SH-SY5Y (cell line): ENCODE results near the gene MANEAL.

Source experiments
- GATA2 ChIP-seq: IDR thresholded peaks from 2 replicates; pipeline ENCODE4 v1.6.1; 2011; ENCODE audit warnings: mild to moderate bottlenecking, low read depth, low read length
- GATA3 ChIP-seq: IDR thresholded peaks from 2 replicates; pipeline ENCODE4 v1.6.1; 2011; ENCODE audit warnings: low read depth, mild to moderate bottlenecking, low read length, moderate library complexity

MANEAL gene

DNA sequence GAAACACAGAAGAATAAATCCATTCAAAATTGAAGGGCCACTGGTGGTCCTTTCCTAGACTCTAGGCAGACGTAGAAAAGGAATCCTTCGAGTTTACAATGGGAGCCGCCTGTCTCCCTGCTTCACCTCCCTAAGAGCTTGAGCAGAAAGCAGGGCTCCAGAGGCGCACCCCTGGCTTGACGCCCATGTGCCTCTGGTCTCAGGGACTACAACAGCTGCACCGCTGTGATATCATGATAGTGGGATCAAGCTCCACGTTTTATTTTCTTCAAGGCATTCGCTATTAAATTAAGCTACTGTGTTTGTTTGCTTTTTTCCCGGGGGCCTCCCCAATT, 13.5 kb downstream of the MANEAL start:
- TF ChIP-seq GATA3 (no peak), GATA2 (no peak)

DNA sequence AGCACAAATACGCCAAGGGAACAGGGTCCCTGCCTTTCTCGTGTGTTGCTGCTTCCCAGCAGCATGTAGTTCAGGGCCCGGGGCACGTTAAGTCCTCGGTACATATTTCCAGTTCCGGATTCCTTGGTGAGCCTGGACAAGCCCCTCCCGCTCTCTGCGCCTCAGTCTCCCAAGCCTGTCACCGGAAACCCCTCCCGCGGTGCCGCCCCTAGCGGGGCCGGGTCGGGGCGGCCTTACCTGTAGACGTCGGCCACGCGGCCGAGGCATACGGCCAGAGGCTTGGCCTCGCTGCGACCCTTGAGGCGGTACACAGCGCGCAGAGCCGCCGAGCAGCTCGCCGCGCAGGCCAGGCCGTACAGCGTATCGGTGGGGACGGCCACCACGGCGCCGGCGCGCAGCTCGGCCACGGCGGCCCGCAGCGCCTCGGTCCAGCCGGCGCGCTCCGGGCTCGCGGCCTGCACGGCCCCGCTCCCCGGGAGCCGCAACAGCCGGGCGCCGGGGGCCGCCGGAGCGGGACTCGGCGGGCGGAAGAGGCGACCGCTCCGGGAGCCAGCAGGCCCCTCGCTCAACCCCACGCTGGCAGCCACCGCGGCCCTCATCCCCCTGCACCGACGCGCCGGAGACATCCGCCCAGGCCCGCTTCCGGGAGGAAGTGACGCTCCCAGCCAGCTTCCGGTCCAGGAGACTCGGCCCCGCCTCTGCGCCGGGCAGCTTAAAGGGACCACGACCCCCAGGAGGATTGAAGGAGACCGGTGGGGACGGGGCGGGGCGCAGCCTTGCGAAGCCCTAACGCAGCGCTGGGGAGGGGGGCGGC, 14.1 kb downstream of the MANEAL start, which contains the start of the genes C1orf122 and YRDC:
Gene C1orf122 (plus strand): TSS at position 236 of the 814 bp plus-strand sequence. CDS start 615 bp downstream, outside the sequence.
Gene YRDC (minus strand): TSS at position 654 of the 814 bp plus-strand sequence. CDS start 28 bp downstream, at position 626.
- TF ChIP-seq GATA2 (no peak), GATA3 (no peak)

DNA sequence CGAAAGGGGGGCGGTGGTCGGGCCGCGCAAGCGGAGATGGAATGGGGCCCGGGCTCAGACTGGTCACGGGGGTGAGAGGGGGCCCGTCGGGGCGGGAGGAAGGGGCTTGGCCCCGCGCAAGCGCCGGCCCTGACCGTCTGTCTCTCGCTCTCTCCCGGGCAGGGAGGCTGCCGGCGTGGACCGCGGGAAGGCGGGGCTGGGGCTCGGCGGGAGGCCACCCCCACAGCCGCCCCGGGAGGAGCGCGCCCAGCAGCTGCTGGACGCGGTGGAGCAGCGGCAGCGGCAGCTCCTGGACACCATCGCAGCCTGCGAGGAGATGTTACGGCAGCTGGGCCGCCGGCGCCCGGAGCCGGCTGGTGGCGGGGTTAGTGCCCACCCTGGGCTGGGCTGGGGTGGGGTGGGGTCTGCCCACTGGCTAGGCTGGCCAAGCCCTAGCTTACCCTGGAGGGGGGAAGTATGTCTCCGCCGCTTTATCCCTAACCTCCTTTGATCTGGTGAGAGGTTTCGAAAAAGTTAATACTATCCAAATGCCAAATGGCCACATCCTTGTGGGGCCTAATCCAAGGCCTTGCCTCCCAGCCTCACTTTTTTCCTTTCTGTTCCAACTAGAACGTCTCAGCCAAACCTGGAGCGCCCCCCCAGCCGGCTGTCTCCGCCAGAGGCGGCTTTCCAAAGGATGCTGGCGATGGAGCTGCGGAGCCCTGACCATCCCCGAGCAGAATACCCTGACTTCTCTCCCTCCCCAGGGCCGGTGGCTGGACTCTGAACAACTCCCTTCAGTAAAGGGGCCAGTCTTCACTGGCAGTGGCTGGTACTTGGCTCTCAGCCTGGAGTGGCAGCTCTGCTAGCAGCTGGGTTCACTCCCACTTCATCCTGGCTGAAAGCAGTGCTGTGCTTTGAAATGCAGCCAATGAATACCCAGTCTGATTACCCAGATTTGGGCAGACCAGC, 15.0 kb downstream of the MANEAL start:
- TF ChIP-seq GATA3 = no peak
- TF ChIP-seq GATA2 = no peak

DNA sequence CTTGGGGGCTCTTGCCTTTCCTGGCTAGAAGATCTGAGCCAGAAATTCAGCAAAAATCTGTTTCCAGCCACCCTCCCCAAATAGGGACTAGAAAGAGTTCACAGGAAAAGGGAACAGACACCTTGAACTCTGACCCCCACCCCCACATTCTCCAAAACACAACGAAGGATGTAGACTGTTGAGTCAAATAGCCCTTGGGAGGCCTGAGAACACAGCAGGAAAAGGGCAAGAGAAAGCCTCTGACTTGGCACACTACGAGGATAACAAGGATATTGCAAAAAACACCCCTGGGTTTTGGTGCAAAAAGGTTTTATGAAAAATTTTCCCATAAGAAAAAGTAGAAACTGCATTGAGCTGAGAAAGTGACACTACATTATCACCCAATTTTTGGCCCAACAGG, 16.3 kb downstream of the MANEAL start:
- TF ChIP-seq GATA2 = no peak
- no peak for TF ChIP-seq GATA3

DNA sequence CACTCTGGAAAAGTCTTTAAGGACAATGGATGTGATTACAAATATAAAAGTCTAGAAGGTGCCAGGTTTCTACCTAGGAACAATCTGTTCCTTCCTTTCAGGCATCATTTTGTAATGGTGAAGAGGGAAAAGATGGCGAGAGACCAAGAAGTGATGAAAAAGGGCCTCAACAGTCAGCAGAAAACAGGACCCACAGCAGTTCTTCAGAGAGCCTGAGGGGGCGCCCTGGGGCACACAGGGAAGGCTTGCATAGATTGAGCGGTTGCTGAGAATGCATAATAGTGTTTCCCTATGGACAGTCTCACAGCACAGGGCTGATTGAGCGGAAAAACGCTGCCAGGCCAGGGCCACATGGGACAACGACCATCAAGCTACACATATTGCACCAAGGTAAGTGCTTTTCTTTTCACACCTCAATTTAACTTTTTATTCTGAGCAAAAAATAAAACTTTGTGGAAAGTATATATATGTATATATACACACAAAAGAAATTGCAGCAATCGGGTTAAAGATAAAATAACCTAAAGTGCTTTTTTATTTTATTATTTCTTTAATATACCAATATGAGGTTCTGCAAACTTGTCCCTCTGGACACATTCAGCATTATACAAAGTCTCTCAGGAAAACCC, 17.5 kb downstream of the MANEAL start:
- TF ChIP-seq GATA2 = no peak
- no peak for TF ChIP-seq GATA3

DNA sequence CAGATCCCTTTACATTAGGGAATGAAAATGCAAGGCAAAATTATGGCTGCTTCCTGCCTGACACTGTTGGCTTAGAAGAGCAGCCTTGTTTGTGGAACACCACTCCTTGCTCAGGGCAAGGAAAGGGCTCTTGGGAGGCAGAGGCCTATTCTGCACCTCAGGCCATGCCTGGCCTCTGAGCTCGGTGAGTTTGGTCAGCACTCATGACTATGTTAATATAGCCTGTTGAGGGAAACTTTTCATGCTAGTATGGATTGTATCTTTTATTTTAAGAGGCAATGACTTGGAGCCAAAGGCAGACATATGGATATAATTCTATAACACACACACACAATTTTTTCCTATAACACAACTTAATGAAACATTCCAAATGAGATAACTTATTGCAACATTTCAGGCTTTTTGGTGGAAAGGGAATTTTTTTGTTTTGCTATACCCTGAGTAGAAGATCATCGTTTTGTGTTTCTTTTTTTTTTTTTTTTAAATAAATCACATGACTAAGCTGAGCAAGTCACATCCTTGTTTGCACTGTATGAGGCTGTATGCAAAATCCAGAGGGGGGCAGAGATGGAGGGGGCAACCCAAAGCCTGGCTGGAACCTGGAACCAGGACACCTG, 20.0 kb downstream of the MANEAL start:
- TF ChIP-seq GATA3 = no peak
- no peak for TF ChIP-seq GATA2

DNA sequence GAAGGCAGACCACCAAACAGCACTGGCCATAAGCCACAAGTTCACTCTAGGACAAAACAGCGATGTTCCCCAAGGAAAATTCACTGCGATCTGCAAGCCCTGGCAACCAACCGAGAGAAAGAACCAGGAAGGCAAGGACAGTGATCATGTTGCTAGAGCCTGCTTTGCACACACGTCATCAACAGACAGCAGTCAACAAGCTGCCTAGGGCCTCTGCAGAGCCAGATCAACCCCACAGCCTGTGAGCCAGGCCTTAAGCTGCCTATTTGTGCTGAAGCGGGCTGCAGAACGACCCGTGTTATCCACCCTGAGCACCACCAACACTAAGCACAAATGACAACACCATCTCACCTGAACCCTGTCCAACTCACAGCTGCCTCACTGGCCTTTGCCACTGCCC, 20.6 kb downstream of the MANEAL start:
- TF ChIP-seq GATA2 = no peak
- TF ChIP-seq GATA3 = no peak

DNA sequence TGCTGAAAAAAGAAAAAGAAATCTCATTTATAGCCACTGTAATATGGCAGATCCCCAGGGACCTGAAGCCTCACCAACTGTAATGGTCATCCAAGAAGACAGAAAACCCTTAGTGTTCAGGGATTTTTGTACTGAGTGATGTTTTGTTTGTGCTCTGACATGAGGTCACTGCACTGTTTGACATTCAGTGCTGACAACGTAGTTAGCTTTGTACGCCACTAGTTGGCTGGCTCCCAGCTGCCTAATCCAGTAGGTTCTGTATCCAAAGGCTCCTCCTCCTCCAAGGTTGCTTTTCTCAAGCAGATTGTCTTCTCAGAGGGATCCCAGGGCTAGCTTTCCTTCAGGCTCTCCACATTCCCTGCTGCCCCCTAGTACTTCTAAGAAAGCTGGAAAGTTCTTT, 23.8 kb downstream of the MANEAL start:
- TF ChIP-seq GATA3 (no peak), GATA2 (no peak)

DNA sequence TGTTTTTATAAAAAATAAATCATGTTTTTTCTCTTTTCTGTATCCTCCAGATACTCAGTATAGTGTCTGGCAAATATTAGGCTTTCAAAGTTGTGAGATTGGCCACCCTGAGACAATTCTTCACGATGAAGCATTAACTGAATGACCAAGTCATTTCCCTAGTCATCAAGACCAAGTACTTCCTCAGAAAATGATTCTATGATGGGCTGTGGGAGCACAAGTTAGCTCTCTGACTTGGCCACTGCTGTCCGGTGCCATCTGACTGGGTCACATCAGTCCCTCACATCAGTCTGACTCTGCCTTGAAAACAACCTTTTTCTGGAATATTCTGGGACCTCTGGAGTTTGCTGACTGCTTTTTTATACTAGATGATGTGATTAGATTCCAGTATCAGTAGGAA, 27.8 kb downstream of the MANEAL start:
- TF ChIP-seq GATA3 = no peak

DNA sequence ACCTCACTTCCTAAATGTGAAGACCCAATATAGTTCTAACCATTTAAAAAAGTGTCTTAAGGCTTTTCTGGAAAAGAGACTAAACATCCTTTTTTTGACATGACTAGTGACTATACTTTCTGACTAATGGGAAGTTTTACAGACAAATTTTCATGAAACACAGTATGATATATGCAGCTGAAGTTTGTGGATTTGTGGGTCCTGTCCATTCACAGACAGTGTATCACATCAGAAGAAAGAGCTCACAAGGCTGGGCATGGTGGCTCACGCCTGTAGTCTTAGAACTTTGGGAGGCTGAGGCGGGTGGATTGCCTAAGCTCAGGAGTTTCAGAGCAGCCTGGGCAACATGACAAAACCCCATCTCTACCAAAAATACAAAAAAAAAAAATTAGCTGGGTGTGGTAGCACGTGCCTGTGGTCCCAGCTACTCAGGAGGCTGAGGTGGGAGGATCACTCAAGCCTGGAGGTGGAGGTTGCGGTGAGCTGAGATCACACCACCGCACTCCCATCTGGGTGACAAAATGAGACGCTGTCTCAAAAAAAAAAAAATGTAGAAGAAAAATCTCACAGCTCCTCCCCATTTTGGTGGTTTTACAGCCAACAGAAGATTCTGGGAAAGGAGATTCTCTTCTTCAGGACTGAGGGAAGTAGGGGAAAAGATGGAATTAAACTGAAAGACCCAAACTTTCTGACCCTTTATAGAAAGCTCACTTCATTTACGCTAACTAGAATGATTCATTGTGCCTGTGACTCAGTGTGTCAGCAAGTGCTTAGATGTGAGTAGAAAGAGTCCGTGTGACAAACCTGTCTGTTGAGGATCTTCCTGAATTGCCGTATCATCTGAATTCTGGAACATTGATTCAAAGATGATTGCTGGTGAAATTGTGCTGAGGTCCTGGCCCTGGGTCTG, 29.5 kb downstream of the MANEAL start:
- TF ChIP-seq GATA2 (no peak), GATA3 (no peak)

DNA sequence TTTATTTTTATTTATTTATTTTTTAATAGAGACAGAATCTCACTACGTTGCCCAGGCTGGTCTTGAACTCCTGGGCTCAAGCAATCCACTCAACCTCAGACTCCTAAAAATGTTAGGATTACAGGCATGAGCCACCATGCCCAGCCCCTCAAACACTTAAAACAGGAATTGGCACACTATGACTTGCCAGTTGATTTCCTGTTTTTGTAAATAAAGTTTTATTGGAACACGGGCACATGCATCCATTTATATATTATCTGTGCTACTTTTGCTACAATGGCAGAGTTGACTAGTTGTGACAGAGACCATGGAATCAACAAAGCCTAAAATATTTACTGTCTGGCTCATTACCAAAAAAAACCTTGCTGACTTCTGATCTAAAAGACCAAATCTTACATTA, 30.4 kb downstream of the MANEAL start:
- no peak for TF ChIP-seq GATA2
- no peak for TF ChIP-seq GATA3

DNA sequence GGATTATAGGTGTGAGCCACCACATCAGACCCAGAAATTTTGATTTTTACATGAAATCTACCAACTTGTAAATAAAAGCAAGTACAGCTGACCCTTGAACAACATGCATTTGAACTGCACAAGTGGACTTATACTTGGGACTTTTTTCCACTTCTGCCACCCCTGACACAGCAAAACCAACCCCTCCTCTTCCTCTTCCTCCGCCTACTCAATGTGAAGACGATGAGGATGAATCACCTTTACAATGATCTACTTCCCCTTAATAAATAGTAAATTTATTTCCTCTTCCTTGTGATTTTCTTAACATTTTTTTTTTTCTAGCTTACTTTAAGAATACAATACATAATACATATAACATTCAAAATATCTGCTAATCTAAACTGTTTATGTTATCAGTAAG, 31.9 kb downstream of the MANEAL start:
- TF ChIP-seq GATA2 (no peak), GATA3 (no peak)
